HG03432 (cell line): ENCODE measurements around the gene PRKCE.

Source experiments
- ATAC-seq: cut with Tn5 transposase; IDR thresholded peaks from one replicate; pipeline ENCODE4 v1.9.1; 2021; ENCODE audit warnings: mild to moderate bottlenecking, moderate library complexity; ENCODE audit not compliant: unreplicated experiment

The PRKCE gene

GRCh38 chr2:45830322-45830721, 178.8 kb downstream of the PRKCE start:
- ATAC-seq: no peak

- ATAC-seq: peak; percentile 31
Observed at GRCh38 chr2:45833301-45833967, 182.0 kb downstream of the PRKCE start.

- peak; percentile 80 for ATAC-seq
Observed at GRCh38 chr2:45833968-45834344, 182.5 kb downstream of the PRKCE start.

GRCh38 chr2:45834372-45834771, 182.9 kb downstream of the PRKCE start:
- ATAC-seq: no peak

- ATAC-seq: no peak
Observed at GRCh38 chr2:45834858-45835257, 183.4 kb downstream of the PRKCE start.

GRCh38 chr2:45836316-45836715, 184.8 kb downstream of the PRKCE start:
- ATAC-seq: no peak

GRCh38 chr2:45836740-45837139, 185.3 kb downstream of the PRKCE start:
- ATAC-seq: no peak

GRCh38 chr2:45837812-45838341, 186.4 kb downstream of the PRKCE start:
- no peak for ATAC-seq

- no peak for ATAC-seq
Observed at GRCh38 chr2:45839508-45840251, 188.2 kb downstream of the PRKCE start.

- ATAC-seq: peak; percentile 34
Observed at GRCh38 chr2:45840481-45840880, 189.0 kb downstream of the PRKCE start.

- ATAC-seq: no peak
Observed at GRCh38 chr2:45841752-45842407, 190.4 kb downstream of the PRKCE start.

GRCh38 chr2:45843136-45843535, 191.7 kb downstream of the PRKCE start:
- ATAC-seq: peak; percentile 72

GRCh38 chr2:45844796-45845457, 193.5 kb downstream of the PRKCE start:
- peak; percentile 46 for ATAC-seq

- ATAC-seq: no peak
Observed at GRCh38 chr2:45845566-45845965, 194.1 kb downstream of the PRKCE start.

GRCh38 chr2:45849491-45850283, 198.2 kb downstream of the PRKCE start:
- no peak for ATAC-seq

- ATAC-seq: no peak
Observed at GRCh38 chr2:45850558-45850957, 199.1 kb downstream of the PRKCE start.

GRCh38 chr2:45851111-45851510, 199.6 kb downstream of the PRKCE start:
- ATAC-seq: no peak

GRCh38 chr2:45851576-45852304, 200.3 kb downstream of the PRKCE start:
- ATAC-seq: no peak

GRCh38 chr2:45852450-45853150, 201.1 kb downstream of the PRKCE start:
- no peak for ATAC-seq
